HG02678 (cell line): ENCODE data around the gene TMEM30A.

Experiments used
- ATAC-seq: cut with Tn5 transposase; IDR thresholded peaks from one replicate; pipeline ENCODE4 v1.9.1; 2021; ENCODE audit warnings: mild to moderate bottlenecking, moderate library complexity; ENCODE audit not compliant: unreplicated experiment

Gene TMEM30A

GRCh38 chr6:75266716-75267291 lies 17.8 kb downstream of the TMEM30A start:
- peak; percentile 76 for ATAC-seq

GRCh38 chr6:75263401-75263750 lies 21.2 kb downstream of the TMEM30A start:
- no peak for ATAC-seq

- ATAC-seq: no peak
Measured at GRCh38 chr6:75262716-75263400, 21.7 kb downstream of the TMEM30A start.

GRCh38 chr6:75261299-75261698 lies 23.3 kb downstream of the TMEM30A start:
- ATAC-seq: no peak

GRCh38 chr6:75257343-75258087 lies 27.1 kb downstream of the TMEM30A start:
- ATAC-seq: no peak

GRCh38 chr6:75250552-75250951 lies 34.0 kb downstream of the TMEM30A start:
- ATAC-seq: no peak

GRCh38 chr6:75249837-75250236 lies 34.8 kb downstream of the TMEM30A start:
- ATAC-seq: no peak

GRCh38 chr6:75246386-75246785 lies 38.2 kb downstream of the TMEM30A start:
- no peak for ATAC-seq

GRCh38 chr6:75244063-75244584 lies 40.5 kb downstream of the TMEM30A start:
- ATAC-seq: peak; percentile 19

- ATAC-seq: peak; percentile 95
Measured at GRCh38 chr6:75243333-75244062, 41.1 kb downstream of the TMEM30A start, which contains the start of gene COX7A2. TSS of gene COX7A2 (minus strand) at chr6:75243801. CDS start at chr6:75243734, 67 bp downstream.

GRCh38 chr6:75236630-75237029 lies 48.0 kb downstream of the TMEM30A start:
- ATAC-seq: no peak

- ATAC-seq: no peak
Measured at GRCh38 chr6:75235271-75235670, 49.3 kb downstream of the TMEM30A start.

GRCh38 chr6:75234126-75234865 lies 50.3 kb downstream of the TMEM30A start:
- no peak for ATAC-seq

- ATAC-seq: no peak
Measured at GRCh38 chr6:75233092-75233615, 51.4 kb downstream of the TMEM30A start.

- ATAC-seq: no peak
Measured at GRCh38 chr6:75230484-75231325, 53.9 kb downstream of the TMEM30A start.

- ATAC-seq: no peak
Measured at GRCh38 chr6:75224303-75224926, 60.2 kb downstream of the TMEM30A start.

- ATAC-seq: no peak
Measured at GRCh38 chr6:75223428-75223827, 61.2 kb downstream of the TMEM30A start.

GRCh38 chr6:75222261-75222660 lies 62.3 kb downstream of the TMEM30A start:
- no peak for ATAC-seq

- no peak for ATAC-seq
Measured at GRCh38 chr6:75221116-75221515, 63.5 kb downstream of the TMEM30A start.
